ENCODE results near the gene MAN2A1.

MAN2A1 gene

GRCh38 chr5:109705596-109705995 is 15.9 kb downstream of the MAN2A1 start:
- H3K4me3 ChIP-seq (ENCODE audit: low read depth, low read length), result no peak overlapping the region
- TF ChIP-seq CTCF (IDR thresholded peaks at IDR 0.05; ENCODE audit: borderline replicate concordance, insufficient read depth, low read depth, low read length), result no peak

GRCh38 chr5:109706095-109706494 is 16.4 kb downstream of the MAN2A1 start:
- no peak for TF ChIP-seq CTCF (IDR thresholded peaks at IDR 0.05; ENCODE audit: borderline replicate concordance, insufficient read depth, low read depth, low read length)
- H3K4me3 ChIP-seq (ENCODE audit: low read depth, low read length), result no peak overlapping the region

- no peak for TF ChIP-seq CTCF (IDR thresholded peaks at IDR 0.05; ENCODE audit: borderline replicate concordance, insufficient read depth, low read depth, low read length)
- H3K4me3 ChIP-seq (ENCODE audit: low read depth, low read length), result no peak overlapping the region
Measured at GRCh38 chr5:109707531-109707930, 17.8 kb downstream of the MAN2A1 start.

- TF ChIP-seq CTCF (IDR thresholded peaks at IDR 0.05; ENCODE audit: borderline replicate concordance, insufficient read depth, low read depth, low read length), result no peak
- H3K4me3 ChIP-seq (ENCODE audit: low read depth, low read length), result no peak overlapping the region
Measured at GRCh38 chr5:109708813-109709212, 19.1 kb downstream of the MAN2A1 start.

- H3K4me3 ChIP-seq (ENCODE audit: low read depth, low read length), result no peak overlapping the region
- TF ChIP-seq CTCF (IDR thresholded peaks at IDR 0.05; ENCODE audit: borderline replicate concordance, insufficient read depth, low read depth, low read length), result no peak
Measured at GRCh38 chr5:109709225-109709624, 19.5 kb downstream of the MAN2A1 start.

GRCh38 chr5:109711673-109712072 is 21.9 kb downstream of the MAN2A1 start:
- no peak for TF ChIP-seq CTCF (IDR thresholded peaks at IDR 0.05; ENCODE audit: borderline replicate concordance, insufficient read depth, low read depth, low read length)
- no peak overlapping the region for H3K4me3 ChIP-seq (ENCODE audit: low read depth, low read length)

- H3K4me3 ChIP-seq (ENCODE audit: low read depth, low read length), result no peak overlapping the region
- no peak for TF ChIP-seq CTCF (IDR thresholded peaks at IDR 0.05; ENCODE audit: borderline replicate concordance, insufficient read depth, low read depth, low read length)
Measured at GRCh38 chr5:109713453-109713852, 23.7 kb downstream of the MAN2A1 start.
